K562 (cell line): ENCODE results near the gene C1orf105. TPM values are rescaled to one million over a fixed set of nuclear protein-coding genes. Genes with fewer than 3 reads are reported as not detected.

Source experiments
- ATF6 ChIP-seq: sonication (generic); formaldehyde crosslinking; IDR thresholded peaks from 2 replicates; pipeline ENCODE4 v1.4.0; 2020; ENCODE audit warnings: mild to moderate bottlenecking, missing genetic modification reagents
- ATF7 ChIP-seq: fragments of 450-650 bp; IDR thresholded peaks from 2 replicates; pipeline ENCODE4 v1.7.1; 2014; ENCODE audit warnings: mild to moderate bottlenecking, moderate library complexity
- ELF4 ChIP-seq: fragments of 450-650 bp; formaldehyde crosslinking; IDR thresholded peaks from 2 replicates; pipeline ENCODE4 v1.4.0; 2022; ENCODE audit warnings: missing genetic modification characterization
- EZH2 ChIP-seq: IDR thresholded peaks from 2 replicates; pipeline ENCODE4 v1.6.1; 2012; ENCODE audit warnings: low read depth, mild to moderate bottlenecking, inconsistent platforms, low read length, borderline replicate concordance
- FOXM1 ChIP-seq, 2 experiments: fragments of 450-650 bp in 1 of 2; sonication (generic) in 1 of 2; formaldehyde crosslinking in 1 of 2; IDR thresholded peaks; 2 replicates each; pipeline versions ENCODE4 v1.6.1 to v1.9.0; 2017 to 2022; ENCODE audit warnings: low read depth in 2 of 2, mild to moderate bottlenecking in 2 of 2, missing genetic modification reagents in 1 of 2, moderate library complexity in 1 of 2
- NFE2 ChIP-seq: IDR thresholded peaks from 2 replicates; pipeline ENCODE4 v1.6.1; 2014; ENCODE audit warnings: antibody characterized with exemption, low read depth
- NFIC ChIP-seq: fragments of 450-650 bp; IDR thresholded peaks from 2 replicates; pipeline ENCODE4 v1.6.1; 2017; ENCODE audit warnings: mild to moderate bottlenecking, inconsistent platforms
- NR3C1 ChIP-seq: sonication (generic); formaldehyde crosslinking; IDR thresholded peaks from 2 replicates; pipeline ENCODE4 v1.8.1; 2022; ENCODE audit warnings: missing genetic modification reagents
- PRMT5 ChIP-seq: sonication (generic); formaldehyde crosslinking; IDR thresholded peaks from 2 replicates; pipeline ENCODE4 v1.5.0; 2020; ENCODE audit warnings: missing genetic modification reagents
- RNF219 ChIP-seq: fragments of 250-450 bp; sonication (Bioruptor Pico); IDR thresholded peaks from 2 replicates; pipeline ENCODE4 v1.5.0; 2022; ENCODE audit warnings: mild to moderate bottlenecking
- SRF ChIP-seq, 2 experiments: fragments of 250-450, 450-650 bp in 1 of 2; sonication (Bioruptor Pico) in 1 of 2; sonication (generic) in 1 of 2; formaldehyde crosslinking; IDR thresholded peaks; 2 replicates each; pipeline versions ENCODE4 v1.5.0 to v1.5.1; 2020 to 2022; ENCODE audit warnings: mild to moderate bottlenecking in 1 of 2, missing genetic modification reagents in 1 of 2
- U2AF1 ChIP-seq: fragments of 200-400 bp; formaldehyde crosslinking; optimal IDR thresholded peaks from 2 replicates; pipeline ENCODE3; 2017; ENCODE audit warnings: mild to moderate bottlenecking, low read depth, low read length, moderate library complexity
- ZFPM2 ChIP-seq: fragments of 250-450 bp; sonication (Bioruptor Pico); IDR thresholded peaks from 2 replicates; pipeline ENCODE4 v1.5.1; 2022; ENCODE audit warnings: mild to moderate bottlenecking
- ZNF407 ChIP-seq: fragments of 450-650 bp; IDR thresholded peaks from 2 replicates; pipeline ENCODE4 v1.6.1; 2016; ENCODE audit warnings: low read depth
- ZNF655 ChIP-seq: fragments of 250-450 bp; sonication (Bioruptor Pico); IDR thresholded peaks from 2 replicates; pipeline ENCODE4 v1.5.0; 2021
- polyA plus RNA-seq, 8 experiments: library from polyadenylated mRNA; depleted of rRNA in 4 of 8; stranded (reverse) in 5 of 8; unstranded in 3 of 8; fragments of >200 nt; fragmentation: Nextera tagmentation in 2 of 8; fragmentation: Illumina TruSeq in 1 of 8; extraction: Ambion mirVana in 2 of 8; extraction: Trizol in 1 of 8; gene quantifications; 2 replicates each; pipeline versions ENCODE4 v1.2.1 to v1.2.3, GENCODE V29; 2011 to 2014; ENCODE audit warnings: inconsistent platforms in 1 of 8, missing spikeins in 1 of 8
- total RNA-seq, 7 experiments: library from RNA; depleted of rRNA in 6 of 7; stranded (reverse); fragments of >200 nt in 6 of 7; fragmentation: Illumina TruSeq in 2 of 7; extraction: Trizol in 2 of 7; gene quantifications; 2 replicates each; pipeline versions ENCODE4 v1.2.1 to v1.2.3, GENCODE V29; 2011 to 2021; ENCODE audit warnings: low replicate concordance in 1 of 7

C1orf105 gene
- total and polyA plus RNA-seq, 9 of the 15 experiments (the other 6 are each of a cell fraction or from before 2014, with no cell fraction given) = 0.08 TPM; not detected in 8

- TF ChIP-seq FOXM1 (IDR thresholded peaks at IDR 0.05; ENCODE audit: low read depth) = no peak
- TF ChIP-seq FOXM1 (CRISPR knock-in tag; IDR thresholded peaks at IDR 0.05; ENCODE audit: low read depth) = no peak
- TF ChIP-seq ELF4 (CRISPR knock-in tag) = no peak
- TF ChIP-seq ATF6 (CRISPR knock-in tag) = no peak
- TF ChIP-seq ZNF407 = no peak
- TF ChIP-seq ZNF655 (CRISPR knock-in tag) = no peak
- TF ChIP-seq NFE2 = peak; percentile 32
- TF ChIP-seq ZFPM2 (CRISPR knock-in tag) = no peak
- TF ChIP-seq U2AF1 = no peak
- TF ChIP-seq ATF7 = no peak
- TF ChIP-seq NFIC = no peak
- 0 out of 4 replicates have a peak, but pooled peaks of 1 of the 2 experiments have one; percentile 6 for TF ChIP-seq SRF (CRISPR knock-in tag; IDR thresholded peaks at IDR 0.05)
- TF ChIP-seq PRMT5 (CRISPR knock-in tag) = no peak
- no peak for TF ChIP-seq EZH2
- no peak for TF ChIP-seq RNF219 (CRISPR knock-in tag)
- TF ChIP-seq NR3C1 = no peak
These were observed 93.0 kb downstream of the C1orf105 start (continued) for GRCh38 chr1:172513479-172513878.
